Cerebellar nuclear complex (tissue), 1 donor: ENCODE measurements around the gene MFNG.

Experiments used
- DNase-seq, 2 experiments: peaks; one replicate each; lab custom pipeline; 2025; lab: John Stamatoyannopoulos, UW

MFNG gene

GRCh38 chr22:37493979-37494378, 7.8 kb upstream of the MFNG start:
- DNase-seq, result no peak

- DNase-seq, result no peak
Observed at GRCh38 chr22:37492428-37493344, 6.5 kb upstream of the MFNG start.

GRCh38 chr22:37491559-37492427, 5.6 kb upstream of the MFNG start:
- no peak for DNase-seq

GRCh38 chr22:37491106-37491505, 4.9 kb upstream of the MFNG start:
- no peak for DNase-seq

GRCh38 chr22:37489983-37490382, 3.8 kb upstream of the MFNG start:
- no peak for DNase-seq

GRCh38 chr22:37488337-37489135, 2.4 kb upstream of the MFNG start:
- no peak for DNase-seq

GRCh38 chr22:37487571-37487970, 1.4 kb upstream of the MFNG start:
- no peak for DNase-seq

- no peak for DNase-seq
Observed at GRCh38 chr22:37487129-37487528, 945 bp upstream of the MFNG start.

- DNase-seq, result no peak
Observed at GRCh38 chr22:37485395-37486223, 575 bp downstream of the MFNG start.

- DNase-seq, result no peak
Observed at GRCh38 chr22:37484480-37485394, 1.4 kb downstream of the MFNG start.

- no peak for DNase-seq
Observed at GRCh38 chr22:37483050-37483449, 3.1 kb downstream of the MFNG start.

GRCh38 chr22:37482244-37482643, 3.9 kb downstream of the MFNG start:
- no peak for DNase-seq

- no peak for DNase-seq
Observed at GRCh38 chr22:37481347-37481907, 4.8 kb downstream of the MFNG start.

- no peak for DNase-seq
Observed at GRCh38 chr22:37480387-37481346, 5.5 kb downstream of the MFNG start.

GRCh38 chr22:37479196-37479595, 7.0 kb downstream of the MFNG start:
- DNase-seq, result no peak

- no peak for DNase-seq
Observed at GRCh38 chr22:37476389-37477329, 9.5 kb downstream of the MFNG start.

- DNase-seq, result no peak
Observed at GRCh38 chr22:37474447-37475090, 11.6 kb downstream of the MFNG start.
